Measurements from ENCODE around the gene FUT8. TPM values are rescaled to one million over a fixed set of nuclear protein-coding genes. Genes with fewer than 3 reads are reported as not detected.
A peak's percentile ranks its signal among the peaks of the same experiment; 100 is the strongest.

The FUT8 gene
- total RNA-seq, 1 experiment from 2014 or later: 27.6 TPM

DNA sequence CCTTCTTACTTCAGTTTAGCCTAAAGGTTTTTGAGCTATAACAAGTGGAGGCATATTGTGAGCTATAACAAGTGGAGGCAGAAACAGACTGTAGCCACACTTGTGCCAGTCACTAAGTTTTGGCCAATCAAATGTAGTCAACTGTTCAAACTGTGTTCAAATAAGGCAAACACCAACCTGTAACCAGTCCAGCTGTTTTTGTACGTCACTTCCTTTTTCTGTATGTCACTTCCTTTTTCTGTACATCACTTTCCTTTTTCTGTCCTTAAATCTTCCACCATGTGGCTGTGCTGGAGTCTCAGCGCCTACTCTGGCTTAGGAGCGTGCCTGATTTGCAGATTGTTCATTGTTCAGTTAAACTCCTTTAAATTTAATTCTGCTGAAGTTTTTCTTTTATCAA, 79.7 kb downstream of the FUT8 start:
- DNase-seq (ENCODE audit: low spot score): no peak

DNA sequence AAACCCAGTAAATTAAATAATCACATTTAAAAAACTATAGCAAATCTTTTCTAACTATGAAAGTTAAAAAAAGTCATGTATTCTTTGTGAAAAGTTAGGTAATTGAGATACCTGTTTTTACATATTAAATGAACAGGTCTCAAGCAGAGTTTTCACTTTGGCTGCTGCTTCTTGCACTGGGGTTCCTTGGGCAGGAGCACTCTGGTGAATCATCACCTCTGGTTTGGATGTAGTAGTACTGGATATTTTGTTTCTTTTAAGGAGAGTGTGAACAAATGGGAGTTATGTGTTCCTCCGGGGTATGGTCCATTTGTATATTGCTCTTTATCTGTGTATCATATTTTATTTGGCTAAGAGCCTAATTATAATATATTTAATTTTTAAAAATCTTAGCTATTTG, 82.7 kb downstream of the FUT8 start:
- DNase-seq (ENCODE audit: low spot score): no peak

DNA sequence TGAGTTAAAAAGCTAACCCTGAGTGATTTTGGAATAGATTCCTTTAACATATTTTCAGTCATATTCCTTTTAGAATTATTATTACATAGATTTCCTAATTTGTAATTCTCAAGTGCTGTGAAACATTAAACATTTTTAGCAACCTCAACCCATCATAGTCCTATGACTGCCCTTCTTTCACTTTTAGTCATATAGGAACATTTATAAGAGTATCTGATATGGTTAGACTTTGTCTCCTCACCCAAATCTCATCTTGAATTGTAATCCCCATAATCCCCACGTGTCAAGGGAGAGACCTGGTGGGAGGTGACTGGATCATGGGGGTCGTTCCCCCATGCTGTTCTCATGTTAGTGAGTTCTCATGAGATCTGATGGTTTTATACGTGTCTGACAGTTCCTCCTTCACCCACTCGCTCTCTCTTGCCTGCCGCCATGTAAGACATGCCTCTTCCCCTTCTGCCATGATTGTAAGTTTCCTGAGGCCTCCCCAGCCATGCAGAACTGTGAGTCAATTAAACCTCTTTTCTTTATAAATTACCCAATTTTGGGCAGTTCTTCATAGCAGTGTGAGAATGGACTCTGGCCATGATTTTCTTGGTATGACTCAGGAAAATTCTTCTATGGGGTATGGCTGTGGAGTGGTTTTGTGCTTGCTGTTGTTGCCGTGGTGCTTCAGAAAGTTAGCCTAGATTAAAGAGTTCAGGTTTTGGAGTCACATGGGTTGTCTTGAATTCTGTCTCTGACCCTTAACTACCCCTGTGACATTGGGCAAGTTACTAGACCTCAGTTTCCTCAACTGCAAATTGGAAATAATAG, 83.9 kb downstream of the FUT8 start:
- DNase-seq (ENCODE audit: low spot score): no peak

DNA sequence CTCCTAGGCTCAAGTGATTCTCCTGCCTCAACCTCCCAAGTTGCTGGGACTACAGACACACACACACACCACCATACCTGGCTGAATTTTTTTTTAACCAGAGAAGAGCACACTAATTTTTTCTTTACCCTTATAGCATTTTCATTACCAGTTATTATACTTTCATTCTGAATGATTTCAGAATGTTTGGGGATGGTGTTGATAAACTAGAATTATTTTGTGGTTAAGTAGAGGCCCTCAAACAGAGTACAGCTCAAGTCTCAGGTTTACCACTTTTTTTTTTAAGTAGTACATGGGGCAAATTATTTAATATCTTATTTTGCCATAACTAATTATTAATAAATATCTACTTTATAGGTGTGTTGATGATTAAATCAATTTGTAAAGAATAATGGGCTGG, 86.6 kb downstream of the FUT8 start:
- no peak for DNase-seq (ENCODE audit: low spot score)

DNA sequence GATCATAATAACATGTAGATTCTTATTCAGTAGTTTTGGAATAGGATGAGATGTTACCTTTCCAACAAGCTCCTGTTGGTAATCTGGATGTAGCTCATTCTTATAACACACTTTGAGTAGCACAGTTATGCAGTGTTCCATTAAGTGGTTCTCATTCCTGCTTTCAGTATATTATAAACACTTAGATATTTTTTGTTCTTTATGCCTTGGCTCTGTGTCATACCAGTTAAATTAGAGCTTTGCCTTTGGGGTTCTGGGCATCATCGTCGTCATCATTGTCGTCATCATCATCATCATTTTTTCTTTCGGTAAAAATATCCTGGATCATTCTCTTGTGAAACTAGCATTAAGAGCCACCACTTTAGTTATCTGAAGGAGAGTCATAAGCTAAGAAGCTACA, 87.5 kb downstream of the FUT8 start:
- no peak for DNase-seq (ENCODE audit: low spot score)

DNA sequence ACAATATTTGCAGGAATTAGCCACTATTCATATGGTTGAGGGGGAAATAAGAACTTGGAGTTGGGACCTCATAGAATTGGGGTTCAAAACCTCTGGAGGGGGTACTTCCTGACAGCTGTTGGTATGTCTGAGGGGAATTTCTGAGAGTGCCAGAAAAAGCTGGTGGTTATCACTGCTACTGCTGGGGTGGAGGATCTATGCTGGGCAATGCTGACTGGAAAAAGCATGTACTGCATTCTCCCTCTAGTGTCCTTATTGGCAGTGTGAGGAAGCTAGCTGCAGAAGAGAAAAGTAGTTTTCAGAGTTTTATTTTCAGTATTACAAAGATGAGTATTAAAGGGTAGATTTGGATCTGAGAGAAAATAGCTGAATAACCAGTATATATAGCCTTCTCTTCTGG, 88.8 kb downstream of the FUT8 start:
- DNase-seq (ENCODE audit: low spot score): no peak

DNA sequence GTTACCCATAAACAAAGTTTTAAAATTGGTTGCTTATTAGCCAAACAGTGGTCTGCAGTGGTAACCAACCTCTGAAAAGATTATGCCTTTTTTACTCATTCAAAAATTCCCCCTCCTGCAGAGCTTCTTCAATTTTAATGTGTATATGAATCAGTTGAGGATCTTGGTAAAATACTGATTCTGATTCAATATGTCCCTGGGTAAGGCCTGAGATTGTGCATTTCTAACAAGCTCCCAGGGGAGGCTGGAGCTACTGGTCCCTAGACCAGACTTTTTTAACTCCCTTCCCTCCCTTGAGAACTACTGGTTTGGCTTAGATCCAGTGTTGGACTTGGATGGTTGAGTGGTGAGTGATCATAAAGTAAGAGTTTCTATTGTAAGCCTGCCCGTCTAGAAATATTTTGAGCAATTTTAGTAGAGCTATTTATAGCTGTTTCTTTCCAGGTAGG, 90.2 kb downstream of the FUT8 start:
- DNase-seq (ENCODE audit: low spot score): peak; percentile 22

DNA sequence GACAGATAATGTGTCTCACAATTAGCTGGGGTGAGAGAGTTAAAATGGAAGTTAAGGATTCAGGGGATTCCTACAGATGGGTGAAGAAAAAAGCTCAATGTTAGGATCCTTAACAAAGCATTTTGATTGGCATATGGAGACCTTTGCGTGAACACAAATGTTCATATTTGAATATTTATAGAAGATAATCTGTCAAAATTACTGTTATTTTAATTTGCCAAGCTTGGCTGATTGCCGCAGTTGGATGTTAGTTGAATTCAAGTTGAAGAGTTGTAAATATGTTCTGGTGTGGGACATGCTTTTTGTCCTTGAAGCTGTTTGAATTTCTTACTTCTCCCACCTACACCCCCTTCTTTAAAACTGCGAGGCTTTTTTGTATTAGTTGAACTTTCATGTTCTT, 91.2 kb downstream of the FUT8 start:
- DNase-seq (ENCODE audit: low spot score): no peak

DNA sequence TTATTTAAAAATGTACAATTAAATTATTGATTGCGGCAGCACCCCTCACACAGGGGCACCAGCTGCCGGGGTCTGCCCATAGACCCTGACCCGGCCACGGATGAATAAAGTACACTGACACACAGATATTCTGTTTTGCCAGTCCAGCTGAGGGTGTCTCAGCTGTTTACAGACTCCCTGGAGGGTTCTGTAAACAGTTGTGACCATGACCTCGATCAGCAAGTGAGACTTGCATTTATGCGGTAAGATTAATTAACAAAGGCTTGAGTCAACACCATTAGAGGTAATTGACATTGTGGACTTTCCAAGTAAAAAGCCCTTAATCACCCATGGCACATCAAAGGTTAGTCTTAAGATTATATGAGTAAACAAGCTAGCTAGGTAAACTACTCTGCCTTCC, 94.3 kb downstream of the FUT8 start:
- DNase-seq (ENCODE audit: low spot score): no peak

DNA sequence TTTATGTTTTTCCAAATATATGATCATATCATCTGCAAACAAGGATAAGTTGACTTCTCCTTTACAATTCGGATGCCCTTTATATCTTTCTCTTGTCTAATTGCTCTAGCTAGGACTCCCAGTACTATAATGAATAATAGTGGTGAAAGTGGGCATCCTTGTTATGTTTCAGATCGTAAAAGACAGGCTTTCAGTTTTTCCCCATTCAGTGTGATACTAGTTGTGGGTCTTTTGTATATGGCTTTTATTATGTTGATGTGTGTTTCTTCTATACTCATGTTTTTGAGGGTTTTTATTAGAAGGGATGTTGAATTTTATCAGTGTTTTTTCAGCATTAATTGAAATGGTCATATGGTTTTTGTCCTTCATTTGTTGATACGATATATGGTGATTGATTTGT, 97.3 kb downstream of the FUT8 start:
- no peak for DNase-seq (ENCODE audit: low spot score)

DNA sequence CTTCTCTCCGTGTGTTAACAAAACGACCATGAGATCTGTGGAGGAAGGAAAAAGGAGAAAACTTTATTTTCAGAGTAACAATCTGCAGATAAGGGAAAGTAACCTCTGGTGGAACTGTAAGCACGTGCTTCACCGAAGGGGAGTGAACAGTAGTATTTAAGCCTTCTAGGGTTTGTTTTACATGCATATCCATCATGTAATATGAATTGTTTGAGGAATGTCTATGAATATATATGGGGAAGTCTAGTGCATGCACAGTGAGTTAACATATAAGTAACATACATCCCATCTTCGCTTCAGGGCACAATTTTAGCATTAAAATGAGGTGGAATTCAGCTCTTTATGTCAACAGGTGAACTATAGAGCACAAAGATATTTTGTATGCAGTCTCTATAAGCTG, 101.1 kb downstream of the FUT8 start:
- no peak for DNase-seq (ENCODE audit: low spot score)

DNA sequence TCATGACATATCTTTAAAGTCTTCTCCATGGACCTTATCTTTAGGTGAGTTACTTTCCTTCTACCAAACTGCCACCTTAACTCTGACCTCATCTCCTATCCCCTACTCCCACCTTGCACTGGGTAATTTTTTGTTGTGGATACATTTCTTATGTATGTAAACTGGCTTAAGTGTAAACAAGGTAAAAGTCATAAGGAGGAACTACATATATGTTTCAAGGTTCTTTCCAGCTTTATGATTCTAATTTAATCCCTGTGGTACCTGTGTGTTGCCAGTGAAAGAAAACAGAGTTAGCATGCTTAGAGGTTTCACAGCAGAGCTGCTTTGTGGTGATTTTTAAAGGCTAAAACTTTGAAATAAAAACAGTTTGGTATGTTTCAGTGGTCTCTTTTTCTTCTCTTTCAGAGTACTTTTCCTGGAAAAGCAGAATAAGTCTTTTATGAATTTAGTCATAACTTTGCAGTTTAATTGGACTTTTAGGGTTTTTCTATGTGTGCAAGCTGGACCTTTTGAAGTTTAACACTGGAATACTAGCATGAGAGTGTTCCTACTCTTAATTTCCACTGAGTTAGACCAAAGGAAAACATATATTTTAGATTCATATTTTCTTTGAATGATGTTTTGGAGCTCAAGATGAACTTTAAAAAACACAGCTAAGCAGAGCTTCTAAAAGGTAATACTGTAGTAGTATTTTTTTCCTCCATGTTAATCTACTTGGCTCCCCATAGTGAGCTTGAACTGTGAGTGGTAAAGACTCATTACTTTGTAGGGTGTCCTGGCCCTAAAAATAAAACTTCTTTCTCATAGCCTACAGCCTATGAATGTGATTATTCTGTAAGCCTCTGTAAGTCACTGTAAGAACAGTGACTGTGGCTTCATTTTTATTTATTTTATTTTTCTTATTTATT, 105.4 kb downstream of the FUT8 start:
- no peak for DNase-seq (ENCODE audit: low spot score)

DNA sequence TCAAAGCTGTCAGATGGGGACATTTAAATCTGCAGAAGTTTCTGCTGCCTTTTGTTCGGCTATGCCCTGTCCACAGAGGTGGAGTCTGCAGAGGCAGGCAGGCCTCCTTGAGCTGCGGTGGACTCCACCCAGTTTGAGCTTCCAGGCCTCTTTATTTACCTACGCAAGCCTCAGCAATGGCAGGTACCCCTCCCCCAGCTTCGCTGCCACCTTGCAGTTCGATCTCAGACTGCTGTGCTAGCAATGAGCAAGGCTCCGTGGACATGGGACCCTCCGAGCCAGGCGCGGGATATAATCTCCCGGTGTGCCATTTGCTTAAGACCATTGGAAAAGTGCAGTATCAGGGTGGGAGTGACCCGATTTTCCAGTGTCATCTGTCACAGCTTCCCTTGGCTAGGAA, 115.5 kb downstream of the FUT8 start:
- DNase-seq (ENCODE audit: low spot score): no peak

DNA sequence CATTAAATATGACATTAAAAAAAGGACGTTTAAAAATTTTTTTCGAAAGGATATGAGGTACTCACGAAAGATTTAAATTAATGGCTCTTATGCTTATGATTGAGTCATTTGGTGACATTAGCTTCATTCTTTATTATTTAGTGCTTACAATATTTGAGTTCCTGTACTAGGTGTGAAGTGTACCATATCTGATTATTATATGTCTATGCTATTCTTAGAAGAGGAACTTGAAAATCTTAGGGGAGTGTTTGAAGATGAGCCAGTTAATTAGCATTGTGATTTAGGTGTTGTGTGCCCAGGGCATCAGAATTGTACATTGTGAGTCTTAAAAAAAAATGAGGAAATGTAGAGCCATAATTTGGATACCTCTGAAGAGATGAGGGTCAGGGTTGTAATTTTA, 118.6 kb downstream of the FUT8 start:
- DNase-seq (ENCODE audit: low spot score): no peak

DNA sequence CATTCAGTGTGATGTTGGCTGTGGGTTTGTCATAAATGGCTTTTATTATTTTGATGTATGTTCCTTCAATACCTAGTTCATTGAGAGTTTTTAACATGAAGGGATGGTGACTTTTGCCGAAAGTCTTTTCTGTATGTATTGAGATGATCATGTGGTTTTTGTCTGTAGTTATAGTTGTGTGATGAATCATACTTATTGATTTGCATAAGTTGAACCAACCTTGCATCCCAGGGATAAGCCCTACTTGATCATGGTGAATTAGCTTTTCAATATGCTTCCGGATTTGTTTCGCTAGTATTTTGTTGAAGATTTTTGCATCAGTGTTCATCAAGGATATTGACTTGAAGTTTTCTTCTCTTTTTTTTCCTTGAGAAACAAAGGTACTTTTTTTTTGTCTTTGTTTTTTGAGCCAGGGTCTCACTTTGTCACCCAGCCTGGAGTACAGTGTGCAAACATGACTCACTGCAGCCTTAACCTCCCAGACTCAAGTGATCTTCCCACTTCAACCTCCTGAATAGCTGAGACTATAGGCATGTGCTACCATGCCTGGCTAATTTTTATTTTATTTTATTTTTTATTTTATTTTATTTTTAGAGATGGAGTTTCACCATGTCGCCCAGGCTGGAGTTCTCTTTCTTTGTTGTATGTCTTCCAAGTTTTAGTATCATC, 121.3 kb downstream of the FUT8 start:
- no peak for DNase-seq (ENCODE audit: low spot score)

DNA sequence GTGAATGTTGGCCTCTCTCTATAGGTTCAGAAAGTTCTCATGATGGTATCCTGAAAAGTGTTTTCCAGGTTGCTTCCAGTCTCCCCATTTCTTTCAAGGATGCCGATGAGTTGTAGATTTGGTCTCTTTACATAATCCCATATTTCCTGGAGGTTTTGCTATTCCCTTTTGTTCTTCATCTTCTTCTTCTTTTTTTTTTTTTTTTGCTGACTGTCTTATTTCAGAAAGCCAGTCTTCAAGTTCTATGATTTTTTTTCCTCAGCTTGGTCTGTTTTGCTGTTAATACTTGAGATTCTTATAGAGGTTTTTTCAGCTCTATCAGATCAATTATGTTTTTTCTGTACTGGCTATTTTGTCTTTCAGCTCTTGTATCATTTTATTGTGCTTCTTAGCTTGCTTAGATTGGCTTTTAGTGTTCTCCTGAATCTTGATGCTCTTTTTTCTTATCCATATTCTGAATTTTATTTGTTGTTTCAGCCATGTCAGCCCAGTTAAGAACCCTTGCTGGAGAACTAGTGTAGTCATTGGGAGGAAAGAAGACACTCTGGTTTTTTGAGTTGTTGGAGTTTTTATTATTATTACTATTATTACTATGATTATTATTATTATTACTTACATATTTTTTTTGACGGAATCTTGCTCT, 124.4 kb downstream of the FUT8 start:
- DNase-seq (ENCODE audit: low spot score): no peak

DNA sequence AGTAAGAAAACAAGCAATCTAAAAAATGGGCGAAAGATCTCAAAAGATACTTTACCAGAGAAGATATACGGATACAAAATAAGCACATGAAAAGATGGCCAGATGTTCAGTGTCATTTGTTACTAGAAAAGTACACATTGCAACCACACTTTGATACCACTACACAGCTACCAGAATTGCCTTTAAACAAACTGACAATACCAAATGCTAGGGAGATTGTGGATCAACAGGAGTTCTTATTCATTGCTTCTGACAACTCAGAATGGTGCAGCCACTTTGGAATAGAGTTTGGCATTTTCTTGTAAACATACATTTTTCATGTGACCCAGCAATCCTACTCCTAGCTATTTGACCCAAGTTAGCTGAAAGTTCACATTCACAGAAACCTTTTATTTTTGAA, 136.3 kb downstream of the FUT8 start:
- DNase-seq (ENCODE audit: low spot score): no peak

DNA sequence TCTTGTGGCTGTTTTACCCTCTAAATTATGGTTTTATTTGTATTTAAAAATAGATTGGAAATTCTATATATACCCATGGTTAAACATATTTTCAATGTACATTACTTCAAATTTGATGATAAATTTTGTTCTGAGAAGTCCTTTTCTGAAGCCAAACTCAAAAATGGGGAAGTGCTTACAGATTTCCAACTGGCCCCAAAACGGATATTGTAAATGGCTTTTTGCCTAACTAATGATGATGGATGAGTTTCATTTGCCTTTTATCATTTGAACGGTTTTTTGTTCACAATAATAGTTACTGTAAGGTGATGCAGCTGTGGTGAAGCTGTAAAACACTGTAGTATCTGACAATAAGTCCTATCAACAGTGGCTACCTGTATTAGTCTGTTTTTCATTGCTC, 136.9 kb downstream of the FUT8 start:
- DNase-seq (ENCODE audit: low spot score): no peak

DNA sequence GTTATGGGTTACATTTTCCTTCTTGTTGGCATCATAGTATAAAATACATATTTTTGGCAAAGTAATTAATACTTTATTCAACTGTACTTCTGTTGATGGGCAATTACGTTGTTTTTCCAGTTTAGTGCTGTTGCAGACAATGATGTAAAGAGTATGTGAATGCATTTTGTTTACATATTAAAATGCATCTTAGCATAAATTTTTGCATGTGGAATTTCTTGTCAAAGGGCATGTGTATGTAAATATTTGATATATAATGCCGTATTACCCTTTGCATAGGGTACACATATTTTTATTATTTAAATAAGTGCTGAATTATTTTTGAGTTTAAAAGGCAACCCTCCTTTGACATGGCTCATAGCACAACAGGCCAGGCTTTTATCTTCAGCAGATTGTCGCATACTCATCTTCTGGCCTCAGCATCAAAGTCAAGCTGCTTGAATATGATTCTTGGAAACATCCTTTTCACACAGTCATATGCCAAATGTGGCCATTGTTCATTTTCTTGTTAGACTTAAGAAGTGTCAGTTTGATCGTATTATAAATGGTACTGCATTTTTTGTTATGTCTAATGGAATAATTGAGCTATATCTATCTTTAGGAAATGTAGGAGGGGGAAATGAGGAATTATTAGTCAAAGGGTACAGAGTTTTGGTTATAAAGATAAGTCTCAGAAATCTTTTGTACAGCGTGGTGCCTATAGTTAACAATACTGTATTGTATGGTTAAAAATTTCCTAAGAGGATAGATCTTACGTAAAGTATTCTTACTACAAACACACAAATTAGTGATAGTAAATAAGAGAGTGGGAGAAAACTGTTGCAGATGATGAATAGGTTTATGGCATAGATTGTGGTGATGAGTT, 138.5 kb downstream of the FUT8 start:
- no peak for DNase-seq (ENCODE audit: low spot score)

DNA sequence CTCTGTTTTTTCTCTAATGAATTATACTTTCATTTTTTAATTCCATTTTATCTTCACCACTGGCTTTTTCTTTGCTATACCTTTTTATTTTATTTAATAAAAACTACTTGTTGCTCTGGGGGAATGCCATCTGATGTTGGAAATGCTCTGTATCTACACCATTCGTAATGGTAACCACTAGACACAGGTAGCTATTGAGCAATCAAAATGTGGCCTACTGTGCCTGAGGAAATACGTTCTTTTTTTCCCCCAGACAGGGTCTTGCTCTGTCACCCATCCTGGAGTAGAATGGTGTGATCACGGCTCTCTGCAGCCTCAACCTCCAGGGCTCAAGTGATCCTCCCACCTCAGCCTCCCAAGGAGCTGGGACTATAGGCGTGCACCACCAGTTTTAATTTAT, 140.2 kb downstream of the FUT8 start:
- no peak for DNase-seq (ENCODE audit: low spot score)

DNA sequence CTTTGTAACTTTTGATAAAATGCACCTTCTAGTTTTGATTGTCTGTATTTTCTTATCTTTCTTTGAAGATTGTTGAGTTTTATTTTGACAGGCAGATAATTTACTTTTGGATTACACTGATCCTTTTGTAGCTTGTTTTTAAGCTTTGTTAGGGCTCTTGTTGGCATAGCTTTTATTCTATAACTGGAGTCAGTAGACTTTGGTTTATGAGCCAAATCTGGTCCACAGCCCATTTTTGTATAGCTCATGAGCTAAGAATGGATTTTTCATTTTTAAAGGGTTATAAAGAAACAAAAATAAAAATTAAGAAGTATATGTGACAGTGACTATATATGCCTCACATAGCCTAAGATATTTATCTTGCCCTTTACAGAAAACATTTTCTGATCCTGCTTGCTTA, 142.3 kb downstream of the FUT8 start:
- no peak for DNase-seq (ENCODE audit: low spot score)
